ENCODE results near the gene LFNG.

The LFNG gene

DNA sequence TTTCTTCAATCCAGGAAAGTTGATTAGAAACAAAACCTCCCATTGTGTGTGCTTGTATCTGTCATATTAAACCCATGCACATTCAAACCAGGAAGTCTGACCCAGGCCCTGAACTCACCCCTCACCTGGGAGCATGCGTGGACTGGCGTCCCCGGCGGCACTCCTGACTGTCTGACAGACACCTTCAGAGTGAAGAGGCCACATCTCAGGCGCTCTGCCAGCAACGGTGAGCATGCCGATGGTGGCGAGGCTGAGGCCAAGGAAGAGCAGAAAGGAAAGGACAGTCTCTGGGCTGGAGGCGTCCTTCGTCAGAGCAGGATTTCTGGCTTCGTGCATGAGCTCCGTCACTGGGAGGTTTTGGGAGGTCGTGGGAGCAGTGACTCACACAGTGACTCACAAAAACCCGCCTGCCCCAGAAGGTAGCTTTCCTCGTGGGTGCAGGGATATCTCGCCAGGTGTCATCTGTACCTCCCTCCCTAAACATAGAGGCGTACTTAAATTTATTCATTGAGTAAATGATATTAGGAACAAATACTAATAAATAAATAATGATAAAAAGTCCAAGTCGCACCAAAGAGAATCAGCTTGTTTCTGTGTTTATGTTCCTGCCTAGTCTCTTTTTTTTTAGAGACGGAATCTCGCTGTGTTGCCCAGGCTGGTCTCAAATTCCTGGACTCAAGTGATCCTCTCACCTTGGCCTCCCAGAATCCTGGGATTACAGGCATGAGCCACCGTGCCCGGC is 52.7 kb downstream of the LFNG start:
- no peak for DNase-seq (ENCODE audit: low read depth)

DNA sequence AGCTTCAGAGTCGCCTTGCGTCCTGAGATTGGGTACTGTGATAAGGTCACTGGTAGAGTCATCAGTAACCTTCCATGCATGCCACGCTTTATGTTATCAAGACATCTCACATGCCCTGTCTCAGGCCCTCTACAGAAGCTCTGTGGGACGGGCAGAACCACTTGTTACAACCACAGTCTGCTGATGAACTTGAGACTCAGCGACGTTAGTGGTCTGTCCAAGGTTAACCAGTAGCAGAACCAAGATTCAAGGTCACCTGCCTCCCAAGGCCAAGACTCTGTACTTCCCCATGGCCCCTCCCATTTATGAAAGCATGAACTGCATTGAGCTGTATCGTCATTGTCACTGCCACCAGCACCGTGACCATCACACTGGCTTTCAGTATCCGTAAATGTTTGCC is 54.2 kb downstream of the LFNG start:
- DNase-seq (ENCODE audit: low read depth), result no peak

GRCh38 chr7:2575046-2575732 is 55.6 kb downstream of the LFNG start:
- no peak for DNase-seq (ENCODE audit: low read depth)

DNA sequence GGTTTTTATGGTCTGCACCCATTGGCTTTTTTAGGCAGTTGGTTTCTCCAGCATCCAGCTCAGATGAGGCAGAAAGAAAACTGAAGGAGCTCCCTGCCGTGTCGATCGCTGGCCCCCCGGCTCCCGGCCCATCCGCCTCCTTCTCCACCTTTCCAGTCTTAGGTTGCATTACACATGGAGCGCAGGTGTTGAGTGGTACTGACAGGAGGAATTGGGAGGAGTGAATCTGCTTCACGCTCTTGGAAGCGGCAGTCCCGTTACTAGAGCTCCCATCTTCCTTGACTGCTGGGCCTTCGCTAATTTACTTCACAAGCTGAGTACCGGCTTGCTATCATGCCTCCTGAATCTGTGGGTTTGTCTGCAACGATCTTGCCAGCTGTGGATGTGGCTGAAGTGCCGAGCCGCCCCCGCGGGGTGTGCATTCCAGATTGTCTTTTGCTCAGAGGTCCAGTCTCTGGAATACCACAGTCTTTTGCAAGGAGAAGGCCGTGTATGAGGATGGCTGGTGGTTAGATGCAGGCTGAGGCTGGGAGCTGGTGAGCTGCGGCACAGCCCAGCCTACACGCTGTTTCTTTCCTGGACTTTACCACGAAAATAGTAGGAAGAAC is 56.3 kb downstream of the LFNG start:
- no peak for DNase-seq (ENCODE audit: low read depth)

DNA sequence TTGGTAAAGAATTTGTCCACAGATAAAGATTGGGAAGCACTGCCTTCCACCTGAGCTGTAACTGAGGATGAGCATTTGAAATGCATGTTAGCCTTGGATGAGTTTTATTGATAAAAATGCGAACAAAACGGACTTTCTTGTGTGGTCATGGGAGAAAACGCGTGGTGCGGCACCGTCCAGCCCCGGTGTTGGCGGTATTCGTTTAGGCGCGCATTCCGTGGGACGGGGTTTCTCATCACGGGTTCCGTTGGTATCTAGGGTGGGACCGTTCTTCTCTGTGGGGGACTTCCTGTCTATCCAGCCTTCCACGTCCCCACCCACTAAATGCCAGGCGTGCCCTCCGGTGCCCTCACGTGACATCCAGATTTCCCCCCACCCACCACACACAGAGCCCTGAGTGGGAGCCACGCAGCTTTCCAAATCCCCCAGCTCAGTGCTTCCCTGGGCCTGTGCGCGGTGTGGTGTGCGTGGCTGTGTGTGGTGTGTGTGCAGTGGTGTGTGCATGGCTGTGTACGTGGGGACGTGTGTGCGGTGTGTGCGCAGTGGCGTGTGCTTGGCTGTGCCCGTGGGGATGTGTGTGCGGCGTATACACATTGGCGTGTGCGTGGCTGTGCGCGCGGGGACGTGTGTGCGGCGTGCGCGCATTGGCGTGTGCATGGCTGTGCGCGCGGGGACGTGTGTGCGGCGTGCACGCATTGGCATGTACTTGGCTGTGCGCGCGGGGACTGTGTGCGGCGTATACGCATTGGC is 57.3 kb downstream of the LFNG start:
- DNase-seq (ENCODE audit: low read depth), result no peak

Data from activated gamma-delta T cell treated with anti-CD3 and anti-CD28 coated beads, Interleukin-2, amount 50 U/mL, for 16 hours (primary cell).